ENCODE measurements around the gene EHD1.

DNA sequence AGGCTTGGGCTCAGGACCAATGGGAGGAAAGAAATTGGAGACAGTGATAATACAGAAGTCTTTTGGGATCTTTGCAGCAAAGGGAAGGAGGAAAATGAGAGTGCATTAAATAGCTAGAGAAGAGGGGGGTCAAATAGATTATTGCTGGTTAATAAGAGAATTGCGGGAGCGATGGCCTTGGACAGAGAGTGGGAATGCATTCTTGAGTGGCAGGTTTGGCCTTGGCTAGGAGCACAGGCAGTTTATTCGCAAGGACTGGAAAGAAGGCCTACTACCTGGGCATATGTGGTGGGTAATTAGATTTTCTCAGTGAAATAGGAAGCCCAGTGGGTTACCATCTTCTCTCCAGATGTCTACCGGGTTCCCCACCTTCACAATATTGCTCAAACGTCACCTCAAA lies 64.6 kb downstream of the EHD1 start:
- TF ChIP-seq EZH2 (IDR thresholded peaks at IDR 0.05; ENCODE audit: insufficient read depth, poor library complexity, severe bottlenecking) (no peak), EZH2phosphoT487 (IDR thresholded peaks at IDR 0.05; ENCODE audit: insufficient read depth, low read depth) (no peak)

Data from GM23248 (cell line).